Glutamatergic neuron (in vitro differentiated cells): Measurements from ENCODE around the gene HOXD8. TPM values are rescaled to one million over a fixed set of nuclear protein-coding genes. Genes with fewer than 3 reads are reported as not detected.

ENCODE experiments used
- DNase-seq: peaks from one replicate; pipeline ENCODE4 v3.0.0; 2022
- H3K27ac Mint-ChIP-seq: one replicate; pipeline ENCODE4 v1.8.0; 2020; ENCODE audit warnings: mild to moderate bottlenecking, mixed read lengths, inconsistent platforms; ENCODE audit not compliant: unreplicated experiment
- H3K27me3 Mint-ChIP-seq: one replicate; pipeline ENCODE4 v1.8.0; 2020; ENCODE audit warnings: mild to moderate bottlenecking, moderate library complexity, mixed read lengths, inconsistent platforms; ENCODE audit not compliant: unreplicated experiment
- H3K36me3 Mint-ChIP-seq: one replicate; pipeline ENCODE4 v1.8.0; 2020; ENCODE audit warnings: mild to moderate bottlenecking, mixed read lengths, inconsistent platforms; ENCODE audit not compliant: unreplicated experiment
- H3K4me1 Mint-ChIP-seq: one replicate; pipeline ENCODE4 v1.8.0; 2020; ENCODE audit warnings: mild to moderate bottlenecking, low read depth, mixed read lengths, inconsistent platforms; ENCODE audit not compliant: unreplicated experiment
- H3K4me3 Mint-ChIP-seq: one replicate; pipeline ENCODE4 v1.8.0; 2020; ENCODE audit warnings: mild to moderate bottlenecking, mixed read lengths, inconsistent platforms; ENCODE audit not compliant: unreplicated experiment
- H3K9me3 Mint-ChIP-seq: one replicate; pipeline ENCODE4 v1.8.0; 2020; ENCODE audit warnings: mild to moderate bottlenecking, moderate library complexity, mixed read lengths, inconsistent platforms; ENCODE audit not compliant: unreplicated experiment
- CTCF ChIP-seq: fragments of 200-600 bp; sonication (generic); IDR thresholded peaks from one replicate; pipeline ENCODE4 v1.5.0; 2021; ENCODE audit not compliant: partially characterized antibody, unreplicated experiment
- total RNA-seq: library from RNA; stranded (reverse); fragmentation: NEBNext Ultra II Directional; extraction: Animal tissue kit (Norgen Biotek cat#: 25700); gene quantifications from one replicate; pipeline ENCODE4 v1.2.1, GENCODE V29; 2021; ENCODE audit not compliant: unreplicated experiment

HOXD8 gene
- total RNA-seq, 1 donor from 2014 or later: 0.27 TPM

DNA sequence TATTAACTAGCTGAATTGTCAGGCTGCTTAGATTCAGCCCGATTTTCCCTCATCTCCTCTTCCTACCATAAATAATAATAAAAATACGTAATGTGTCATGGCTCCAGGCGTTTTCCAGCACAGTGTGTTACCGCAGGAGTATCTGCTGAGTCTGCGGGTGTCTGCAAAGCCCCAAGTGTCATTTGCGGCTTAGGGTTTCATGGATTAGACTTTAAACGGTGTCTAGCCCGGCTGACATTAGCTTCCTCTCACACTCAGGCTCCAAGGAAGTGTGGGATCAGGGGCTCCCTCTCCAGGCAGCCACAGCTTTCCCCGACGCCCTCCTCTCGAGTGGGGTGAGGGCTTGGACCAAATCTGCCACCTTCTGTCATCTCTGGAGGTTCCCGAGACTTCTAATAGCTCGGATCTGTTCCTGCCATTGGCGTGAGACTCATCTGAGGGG, 44.9 kb downstream of the HOXD8 start:
- DNase-seq: no peak
- H3K36me3 Mint-ChIP-seq: peaks cover 12% of the 10 kb centered on the region
- no peak overlapping the region for H3K27ac Mint-ChIP-seq
- peaks cover 42% of the 10 kb centered on the region for H3K27me3 Mint-ChIP-seq
- peak overlapping the region; percentile 83 for H3K4me3 Mint-ChIP-seq
- H3K9me3 Mint-ChIP-seq: peaks cover 10% of the 10 kb centered on the region
- no peak for TF ChIP-seq CTCF
- H3K4me1 Mint-ChIP-seq: peaks cover 17% of the 10 kb centered on the region

DNA sequence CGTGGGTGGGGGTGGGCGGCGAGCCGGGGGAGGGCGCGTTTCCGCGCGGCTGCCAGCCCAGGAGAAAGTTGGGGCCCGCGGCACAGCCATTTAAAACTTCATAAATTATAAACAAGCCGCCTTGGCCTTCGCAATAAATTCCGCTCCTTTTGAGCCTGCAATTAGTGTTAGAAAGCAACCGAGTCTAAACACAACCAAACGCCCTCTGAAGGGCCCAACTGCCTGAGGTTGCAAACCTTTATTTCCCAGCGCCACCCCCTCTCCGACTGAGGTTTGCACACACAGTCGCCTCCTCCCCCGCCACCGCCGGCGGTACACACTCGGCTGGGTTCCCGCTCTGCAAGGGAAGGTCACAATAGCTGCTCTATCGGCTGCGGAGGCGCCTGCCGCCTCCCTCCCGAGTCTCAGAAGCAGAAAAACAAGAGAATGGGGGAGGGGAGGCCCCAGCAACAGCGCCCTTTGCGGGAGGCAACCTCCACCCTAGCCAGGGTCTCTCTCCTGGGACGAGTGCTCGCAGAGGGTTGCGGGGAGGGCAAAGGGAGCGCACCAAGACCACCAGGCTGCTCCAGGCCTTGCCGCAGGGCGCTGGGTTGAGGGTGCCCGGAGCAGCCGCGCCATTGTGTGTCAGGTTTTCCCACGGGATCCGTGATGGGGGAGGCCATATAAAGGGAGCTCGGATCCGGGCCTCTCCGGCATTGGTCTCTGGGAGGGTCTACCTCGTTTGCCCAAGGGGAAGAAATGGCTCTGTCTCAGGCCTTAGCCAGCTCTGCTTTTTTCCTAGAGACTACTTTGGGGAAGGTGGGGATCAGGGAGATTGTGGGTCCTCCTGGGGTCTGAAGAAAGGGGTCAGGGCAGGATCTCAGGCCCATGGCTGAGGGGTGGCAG, 45.6 kb downstream of the HOXD8 start:
- peak; percentile 67 for DNase-seq
- TF ChIP-seq CTCF: no peak
- Mint-ChIP-seq H3K27ac (peak overlapping the region; percentile 12), H3K4me3 (peak overlapping the region; percentile 83), H3K9me3 (peaks cover 11% of the 10 kb centered on the region), H3K36me3 (peaks cover 19% of the 10 kb centered on the region), H3K4me1 (peaks cover 17% of the 10 kb centered on the region), H3K27me3 (peaks cover 44% of the 10 kb centered on the region)

- peak overlapping the region; percentile 53 for H3K4me3 Mint-ChIP-seq
Measured at GRCh38 chr2:176175709-176176607, 46.5 kb downstream of the HOXD8 start.

GRCh38 chr2:176177580-176178037, 48.1 kb downstream of the HOXD8 start:
- peaks cover 17% of the 10 kb centered on the region for H3K36me3 Mint-ChIP-seq
- peaks cover 15% of the 10 kb centered on the region for H3K4me1 Mint-ChIP-seq
- H3K9me3 Mint-ChIP-seq: peaks cover 12% of the 10 kb centered on the region
- H3K27ac Mint-ChIP-seq: no peak overlapping the region
- no peak for DNase-seq
- peak overlapping the region; percentile 89 for H3K4me3 Mint-ChIP-seq
- TF ChIP-seq CTCF: no peak
- peaks cover 44% of the 10 kb centered on the region for H3K27me3 Mint-ChIP-seq

More at GRCh38 chr2:176175709-176176607, 46.5 kb downstream of the HOXD8 start:
- Mint-ChIP-seq H3K36me3 (peaks cover 20% of the 10 kb centered on the region), H3K4me1 (peaks cover 17% of the 10 kb centered on the region), H3K27me3 (peaks cover 44% of the 10 kb centered on the region), H3K27ac (peak overlapping the region; percentile 12), H3K9me3 (peaks cover 11% of the 10 kb centered on the region)
- TF ChIP-seq CTCF: no peak
- DNase-seq: no peak
